GM08714 (cell line): ENCODE measurements around the gene SAPCD2.

Source experiments
- H3K4me3 ChIP-seq: fragments of 200-500 bp; sonication (Bioruptor generic); 2 replicates; pipeline ENCODE4 v1.5.1; 2014; ENCODE audit warnings: mild to moderate bottlenecking, low read length, inconsistent platforms
- ZNF274 ChIP-seq: IDR thresholded peaks from 2 replicates; pipeline ENCODE4 v1.6.1; 2012; ENCODE audit warnings: mild to moderate bottlenecking, low read depth, low read length

Gene SAPCD2

GRCh38 chr9:137021979-137022661 lies 48.2 kb downstream of the SAPCD2 start:
- TF ChIP-seq ZNF274, result no peak
- H3K4me3 ChIP-seq, result no peak overlapping the region

DNA sequence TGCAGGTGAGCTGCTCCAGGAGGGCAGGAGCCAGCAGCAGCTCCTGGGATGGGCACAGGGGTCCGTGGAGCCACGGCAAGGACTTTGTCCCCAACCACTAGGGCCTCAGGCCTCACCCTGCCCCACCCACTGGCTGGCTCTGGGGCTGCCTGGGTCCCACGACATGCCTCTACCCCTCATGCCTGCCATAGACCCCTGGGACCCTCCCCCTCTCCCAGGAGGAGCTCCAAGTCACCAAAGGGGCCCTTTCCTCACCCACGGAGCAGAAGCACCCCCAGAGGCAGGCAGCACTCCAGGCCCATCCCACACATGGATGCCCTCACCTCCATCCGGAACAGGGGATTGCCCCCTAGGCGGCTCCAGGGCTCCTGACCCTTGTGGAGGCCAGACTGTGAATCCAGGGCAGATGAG lies 48.8 kb downstream of the SAPCD2 start:
- TF ChIP-seq ZNF274, result no peak
- no peak overlapping the region for H3K4me3 ChIP-seq

DNA sequence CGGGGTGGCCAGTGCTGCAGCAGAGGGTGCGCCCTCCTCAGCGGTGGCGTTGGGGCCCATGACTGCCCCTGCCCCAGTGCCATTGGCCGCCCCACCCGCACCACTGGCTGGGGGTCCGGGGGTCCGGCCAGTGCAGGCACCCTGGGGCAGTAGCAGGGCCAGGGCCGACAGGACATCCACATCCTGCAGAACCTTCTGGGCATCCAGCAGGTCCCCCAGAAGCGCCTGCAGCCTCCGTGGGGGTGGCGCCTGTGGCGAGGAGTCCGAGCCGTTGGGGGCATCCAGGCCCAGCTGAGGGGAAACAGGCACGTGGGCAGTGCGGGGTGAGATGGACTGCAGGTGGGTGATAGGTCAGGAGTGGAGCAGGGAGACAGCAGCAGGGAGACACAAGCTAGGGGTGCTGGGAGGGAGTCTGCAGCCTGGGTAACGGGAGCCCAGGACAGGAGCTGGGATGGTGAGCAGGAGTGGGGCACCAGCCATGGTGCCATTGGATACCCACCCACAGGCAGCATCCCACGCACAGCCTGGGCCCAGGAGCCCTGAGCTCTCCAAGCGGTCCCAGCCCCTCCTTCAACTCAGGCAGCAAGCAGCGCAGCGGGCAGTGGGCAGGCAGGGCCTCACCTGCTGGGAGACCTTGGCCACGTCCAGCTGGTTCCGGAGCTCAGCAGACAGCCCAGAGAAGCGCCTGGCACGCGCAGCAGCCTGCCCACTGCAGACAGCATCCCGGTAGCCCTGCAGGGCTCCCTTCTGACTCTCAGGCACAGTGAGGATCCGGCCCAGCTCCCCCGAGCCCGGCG lies 49.4 kb downstream of the SAPCD2 start:
- no peak overlapping the region for H3K4me3 ChIP-seq
- no peak for TF ChIP-seq ZNF274

DNA sequence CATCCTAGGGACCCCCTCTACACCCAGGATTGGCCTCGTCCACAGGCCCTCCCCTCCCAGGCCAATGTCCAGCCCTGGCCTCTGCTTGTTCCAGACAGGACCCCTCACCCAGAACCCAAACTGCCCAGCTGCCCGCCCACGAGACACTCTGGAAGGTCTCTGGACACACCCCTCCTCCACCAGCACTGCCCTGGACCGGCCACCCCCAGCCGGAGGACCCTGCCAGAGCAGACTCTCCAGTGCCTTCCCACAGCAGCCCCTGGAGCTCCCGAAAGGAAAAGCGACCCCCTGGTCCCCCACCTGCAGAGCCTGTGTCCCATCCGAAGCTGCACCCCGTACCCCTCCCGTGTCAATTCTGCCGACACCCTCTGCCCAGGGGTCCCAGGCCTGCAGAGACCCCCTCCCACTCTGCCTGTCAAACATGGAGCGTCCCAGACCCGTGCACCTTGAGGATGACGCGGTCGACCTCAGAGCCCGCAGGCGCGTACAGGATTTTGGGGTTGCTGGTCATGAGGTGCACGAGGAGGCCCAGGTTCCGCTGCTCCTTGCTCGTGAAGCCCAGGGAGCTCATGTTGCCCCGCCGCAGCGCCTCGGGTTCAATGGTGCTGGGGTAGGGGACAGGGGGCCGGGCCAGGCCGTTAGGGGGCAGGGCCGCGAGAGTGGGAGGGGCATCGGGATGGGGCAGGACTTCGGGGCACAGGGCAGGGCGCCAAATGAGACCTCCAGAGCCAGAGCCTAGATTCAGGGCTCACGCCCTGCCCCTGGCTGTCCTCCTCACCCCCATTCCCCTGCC lies 50.3 kb downstream of the SAPCD2 start:
- TF ChIP-seq ZNF274, result no peak
- H3K4me3 ChIP-seq, result no peak overlapping the region

DNA sequence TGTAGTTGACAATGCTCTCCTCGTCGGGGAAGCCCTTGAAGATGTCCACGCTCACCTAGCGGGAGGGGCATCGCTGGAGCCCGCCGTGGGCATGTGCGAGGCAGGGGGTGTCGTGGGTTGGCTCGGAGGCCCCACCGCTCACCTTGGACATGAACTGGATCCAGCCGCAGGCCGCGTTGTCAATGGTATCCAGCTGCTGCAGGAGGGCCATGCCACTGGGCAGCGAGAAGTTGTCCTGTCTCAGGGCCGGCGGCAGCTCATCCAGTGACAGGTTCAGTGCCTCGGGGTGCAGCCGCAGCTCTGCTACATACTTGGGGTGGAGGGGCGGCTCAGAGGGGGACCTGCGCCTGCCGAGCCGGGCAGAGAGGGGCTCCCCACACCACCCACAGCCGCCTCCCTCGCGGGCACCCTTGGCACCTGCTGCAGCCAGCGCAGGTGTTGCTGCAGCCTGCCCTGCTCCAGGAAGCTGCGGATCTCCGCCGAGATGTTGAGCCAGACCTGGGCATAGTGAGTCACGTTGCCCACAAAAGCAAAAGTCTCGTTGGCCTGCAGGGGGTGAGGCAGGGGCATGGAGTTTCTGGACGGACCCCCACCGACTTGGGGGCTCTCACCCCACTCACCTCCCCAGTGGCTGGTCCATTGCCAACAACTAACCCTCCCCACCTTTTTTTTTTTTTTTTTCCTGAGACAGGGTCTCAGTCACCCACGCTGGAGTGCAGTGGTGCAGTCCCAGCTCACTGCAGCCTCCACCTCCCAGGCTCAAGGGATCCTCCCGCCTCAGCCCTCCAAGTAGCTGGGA lies 51.4 kb downstream of the SAPCD2 start:
- H3K4me3 ChIP-seq, result no peak overlapping the region
- TF ChIP-seq ZNF274, result no peak

DNA sequence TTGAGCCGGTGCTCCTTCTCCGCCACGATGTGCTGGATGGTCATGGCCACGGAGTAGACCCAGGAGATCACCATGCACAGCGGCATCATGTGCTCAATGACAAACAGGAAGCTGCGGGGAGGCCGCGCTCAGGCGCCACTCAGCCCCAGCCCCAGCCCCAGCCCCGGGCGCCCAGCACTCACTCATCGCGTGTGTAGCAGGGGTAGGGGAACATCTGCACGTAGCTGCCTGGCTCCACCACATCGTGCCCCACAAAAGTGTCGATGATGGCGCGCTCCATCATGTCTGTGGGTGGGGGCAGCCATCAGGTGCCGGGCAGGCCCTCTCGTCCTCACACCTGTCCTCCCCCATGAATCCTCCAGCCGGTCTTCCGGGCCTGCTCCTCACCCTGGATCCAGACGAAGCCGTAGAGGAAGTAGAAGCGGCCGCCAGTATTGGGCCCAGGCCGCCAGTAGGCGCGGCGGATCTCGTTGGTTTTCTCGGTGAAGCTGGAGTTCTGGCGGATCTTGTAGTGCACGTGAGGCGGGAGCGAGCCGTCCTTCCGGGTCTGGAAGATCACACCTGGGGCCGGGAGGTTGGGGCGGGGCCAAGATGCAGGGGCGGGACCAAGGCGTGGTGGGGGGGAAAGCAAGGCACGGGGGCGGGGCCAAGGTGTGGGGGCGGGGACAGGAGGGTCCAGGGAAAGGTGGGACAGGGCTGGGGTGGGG lies 52.4 kb downstream of the SAPCD2 start:
- TF ChIP-seq ZNF274, result no peak
- no peak overlapping the region for H3K4me3 ChIP-seq

DNA sequence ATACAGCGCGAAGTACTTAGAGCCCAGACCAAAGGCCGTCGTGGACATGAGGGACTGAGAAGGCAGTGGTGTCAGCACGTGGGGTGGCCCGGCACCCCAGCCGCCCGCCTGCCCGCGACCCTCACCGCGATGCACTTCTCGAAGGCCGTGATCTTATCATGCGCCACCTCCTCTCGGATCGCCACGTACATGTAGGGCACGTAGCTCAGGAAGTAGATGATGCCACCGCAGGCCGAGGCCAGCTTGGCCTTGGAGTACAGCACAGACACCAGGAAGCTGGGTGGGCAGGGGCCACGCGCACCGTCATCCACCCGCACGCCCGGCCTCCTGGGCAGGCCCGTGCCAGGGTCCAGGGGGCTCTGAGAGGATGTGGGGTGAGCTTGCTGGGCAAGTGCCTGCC lies 53.3 kb downstream of the SAPCD2 start:
- H3K4me3 ChIP-seq, result no peak overlapping the region
- TF ChIP-seq ZNF274, result no peak

- TF ChIP-seq ZNF274, result no peak
- H3K4me3 ChIP-seq, result no peak overlapping the region
Observed at GRCh38 chr9:137016436-137016835, 53.9 kb downstream of the SAPCD2 start.

- no peak for TF ChIP-seq ZNF274
- H3K4me3 ChIP-seq, result no peak overlapping the region
Observed at GRCh38 chr9:137015976-137016375, 54.4 kb downstream of the SAPCD2 start.

DNA sequence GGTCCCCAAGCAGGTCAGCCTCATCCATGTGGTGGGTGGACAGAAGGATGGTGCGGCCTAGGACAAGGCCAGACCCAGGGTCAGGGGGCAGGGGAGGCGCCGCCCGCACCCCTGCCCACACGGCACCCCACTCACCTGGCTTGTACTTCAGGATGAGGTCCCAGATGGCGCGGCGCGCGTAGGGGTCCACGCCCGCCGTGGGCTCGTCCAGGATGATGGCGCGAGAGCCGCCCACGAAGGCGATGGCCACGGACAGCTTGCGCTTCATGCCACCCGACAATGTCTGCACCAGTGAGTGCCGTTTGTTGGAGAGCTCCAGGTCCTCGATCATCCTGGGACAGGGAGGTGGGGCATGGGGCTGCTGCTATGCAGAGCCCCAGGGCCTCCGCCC lies 54.8 kb downstream of the SAPCD2 start:
- no peak for TF ChIP-seq ZNF274
- H3K4me3 ChIP-seq, result no peak overlapping the region

GRCh38 chr9:137014776-137015539 lies 55.4 kb downstream of the SAPCD2 start:
- TF ChIP-seq ZNF274, result no peak
- H3K4me3 ChIP-seq, result no peak overlapping the region

DNA sequence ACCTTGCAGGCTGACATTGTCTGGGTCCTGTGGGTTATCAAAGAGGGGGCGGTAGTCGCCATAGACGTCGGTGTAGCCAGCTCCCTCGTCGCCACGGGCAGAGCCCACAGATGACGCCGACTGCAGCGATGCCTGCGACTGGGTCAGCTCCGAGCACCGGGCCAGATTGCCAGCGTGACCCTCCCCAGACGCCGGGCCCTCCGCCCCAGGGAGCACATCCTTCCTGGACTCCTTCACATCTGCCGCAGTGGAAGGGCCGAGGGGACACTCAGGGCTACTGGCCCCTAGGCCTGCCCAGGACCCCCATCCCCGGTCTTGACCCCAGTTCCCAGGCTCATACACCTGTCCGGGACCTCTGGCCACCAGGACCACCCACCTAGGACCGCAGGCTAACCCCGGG lies 56.2 kb downstream of the SAPCD2 start:
- H3K4me3 ChIP-seq, result no peak overlapping the region
- TF ChIP-seq ZNF274, result no peak

GRCh38 chr9:137013571-137013940 lies 56.8 kb downstream of the SAPCD2 start:
- H3K4me3 ChIP-seq, result no peak overlapping the region
- TF ChIP-seq ZNF274, result no peak
